Omental fat pad (tissue), 4 donors: Measurements from ENCODE around the gene KRT1. TPM values are rescaled to one million over a fixed set of nuclear protein-coding genes. Genes with fewer than 3 reads are reported as not detected.

Source experiments
- ATAC-seq: fragments of 150-250 bp; one replicate; pipeline ENCODE4 v1.9.1; 2016; ENCODE audit warnings: mild to moderate bottlenecking, moderate library complexity; ENCODE audit not compliant: low FRiP score
- DNase-seq: peaks from one replicate; pipeline ENCODE4 v3.0.0-alpha.2; 2019; ENCODE audit warnings: low spot score
- total RNA-seq, 4 donors: library from RNA; depleted of rRNA; stranded (reverse); fragments of >200 nt; gene quantifications; one replicate each; pipeline ENCODE4 v1.1.0, GENCODE V29; 2016
- TF ChIP-seq, protein P1 (sequence below), 3 donors: fragments of 450-650 bp; IDR thresholded peaks; one replicate each; pipeline ENCODE4 v1.5.1; 2016 to 2017; ENCODE audit warnings: antibody characterized with exemption in 3 of 3, mild to moderate bottlenecking in 3 of 3, moderate library complexity in 2 of 3

The KRT1 gene
- total RNA-seq, 4 donors from 2014 or later, result 0.47 TPM; not detected in 3

DNA sequence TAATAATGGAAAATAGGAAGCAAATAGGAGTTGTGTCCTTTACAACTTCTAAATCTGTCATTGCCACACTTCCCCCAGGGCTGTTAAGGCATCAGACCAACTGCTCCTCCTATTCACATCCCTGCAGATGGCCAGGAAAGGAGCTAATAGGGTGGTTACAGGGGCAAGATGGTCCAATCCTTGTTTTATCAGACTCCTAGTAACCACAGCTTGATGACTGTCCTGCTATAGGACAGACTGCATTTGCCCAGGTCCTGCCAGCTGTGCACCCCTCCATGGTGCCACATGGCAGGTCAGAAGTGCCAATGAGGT lies 17.3 kb downstream of the KRT1 start:
- ATAC-seq, result no peak
- TF ChIP-seq, protein P1, sequence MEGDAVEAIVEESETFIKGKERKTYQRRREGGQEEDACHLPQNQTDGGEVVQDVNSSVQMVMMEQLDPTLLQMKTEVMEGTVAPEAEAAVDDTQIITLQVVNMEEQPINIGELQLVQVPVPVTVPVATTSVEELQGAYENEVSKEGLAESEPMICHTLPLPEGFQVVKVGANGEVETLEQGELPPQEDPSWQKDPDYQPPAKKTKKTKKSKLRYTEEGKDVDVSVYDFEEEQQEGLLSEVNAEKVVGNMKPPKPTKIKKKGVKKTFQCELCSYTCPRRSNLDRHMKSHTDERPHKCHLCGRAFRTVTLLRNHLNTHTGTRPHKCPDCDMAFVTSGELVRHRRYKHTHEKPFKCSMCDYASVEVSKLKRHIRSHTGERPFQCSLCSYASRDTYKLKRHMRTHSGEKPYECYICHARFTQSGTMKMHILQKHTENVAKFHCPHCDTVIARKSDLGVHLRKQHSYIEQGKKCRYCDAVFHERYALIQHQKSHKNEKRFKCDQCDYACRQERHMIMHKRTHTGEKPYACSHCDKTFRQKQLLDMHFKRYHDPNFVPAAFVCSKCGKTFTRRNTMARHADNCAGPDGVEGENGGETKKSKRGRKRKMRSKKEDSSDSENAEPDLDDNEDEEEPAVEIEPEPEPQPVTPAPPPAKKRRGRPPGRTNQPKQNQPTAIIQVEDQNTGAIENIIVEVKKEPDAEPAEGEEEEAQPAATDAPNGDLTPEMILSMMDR (IDR thresholded peaks at IDR 0.05), result no peak

DNA sequence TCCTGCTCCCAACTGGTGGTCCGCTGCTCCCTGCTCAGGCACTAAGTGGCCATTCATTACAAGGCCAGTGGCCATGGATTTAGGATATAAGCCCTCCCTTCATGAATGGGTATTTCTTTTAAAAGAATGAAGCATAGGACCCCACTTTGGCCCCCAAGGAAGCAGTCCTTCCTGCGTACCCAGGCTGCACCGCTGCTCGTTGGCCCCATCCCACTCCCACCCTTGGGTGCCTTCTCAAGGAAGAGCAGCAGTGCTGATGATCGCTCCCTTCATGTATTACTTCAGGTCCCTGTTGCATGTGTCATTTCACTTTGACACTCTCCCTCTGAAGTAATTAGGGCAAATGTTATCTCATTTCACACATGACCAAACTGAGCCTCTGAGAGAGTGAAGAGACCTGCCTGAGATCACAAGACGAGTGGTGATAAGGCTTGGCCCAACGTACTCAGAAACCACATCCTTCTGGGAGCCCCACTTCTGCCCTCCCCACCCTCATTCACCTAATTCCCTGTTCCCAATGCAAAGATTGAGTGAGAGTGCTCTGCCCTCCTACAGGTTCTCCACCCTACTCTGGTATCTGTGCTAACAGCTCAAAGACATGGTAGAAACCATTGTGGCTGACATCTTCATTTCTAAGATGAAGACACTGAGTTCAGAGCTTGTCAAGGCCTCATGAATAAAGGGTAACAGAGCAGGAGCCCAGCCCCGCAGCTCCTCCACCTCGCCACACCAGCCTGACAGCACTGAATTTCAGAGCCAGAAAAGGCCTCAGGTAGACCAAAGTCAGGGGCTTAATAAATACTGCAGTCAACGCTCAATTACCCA lies 17.9 kb downstream of the KRT1 start:
- TF ChIP-seq, protein P1 (IDR thresholded peaks at IDR 0.05), result no peak
- no peak for ATAC-seq
- no peak for DNase-seq

More for the DNA sequence above, 17.3 kb downstream of the KRT1 start:
- DNase-seq, result no peak

DNA sequence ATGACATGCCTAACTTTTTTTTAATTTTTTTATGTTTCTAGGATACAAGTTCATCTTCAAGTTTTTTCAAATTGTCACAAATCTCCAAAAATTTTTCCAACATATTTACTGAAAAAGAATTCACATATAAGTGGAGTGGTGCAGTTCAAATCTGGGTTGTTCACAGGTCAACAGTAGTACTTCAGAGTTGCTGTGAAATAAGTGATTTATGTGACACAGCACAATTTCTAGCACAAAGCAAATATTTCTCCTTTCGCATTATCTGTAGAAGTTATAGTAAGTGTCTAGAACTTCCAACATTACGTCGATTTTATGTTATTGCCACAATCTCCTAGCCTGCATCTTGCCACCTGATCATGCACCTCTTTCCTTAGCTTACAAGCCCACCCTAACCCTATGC lies 18.5 kb downstream of the KRT1 start:
- ATAC-seq (no peak), DNase-seq (no peak)
- TF ChIP-seq, protein P1 (IDR thresholded peaks at IDR 0.05), result no peak

DNA sequence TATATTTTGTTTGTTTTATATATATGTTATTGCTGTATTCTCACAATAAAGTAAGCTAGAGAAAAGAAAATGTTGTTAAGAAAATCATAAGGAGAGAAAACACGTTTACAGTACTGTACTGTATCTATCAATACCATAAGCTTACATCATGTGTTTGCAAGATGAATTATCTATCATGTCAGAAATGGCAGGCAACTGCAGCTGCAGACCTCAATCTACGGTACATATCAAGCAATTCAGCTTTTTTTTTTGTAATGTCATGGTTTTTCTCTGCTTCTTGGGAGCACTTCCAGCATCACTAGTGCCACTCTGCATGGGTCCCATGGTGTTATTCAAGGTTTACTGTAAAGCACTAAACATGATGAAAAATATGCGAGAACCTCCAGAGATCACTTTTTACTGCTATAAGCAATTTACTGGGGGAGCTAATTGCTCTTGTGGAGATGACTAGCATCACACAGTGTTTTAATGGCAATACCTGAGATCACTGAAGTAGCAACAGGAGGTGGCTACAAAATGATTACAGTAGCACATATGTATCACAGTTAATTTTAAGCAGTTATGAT lies 19.2 kb downstream of the KRT1 start:
- ATAC-seq (no peak), DNase-seq (no peak)
- TF ChIP-seq, protein P1 (IDR thresholded peaks at IDR 0.05), result no peak

DNA sequence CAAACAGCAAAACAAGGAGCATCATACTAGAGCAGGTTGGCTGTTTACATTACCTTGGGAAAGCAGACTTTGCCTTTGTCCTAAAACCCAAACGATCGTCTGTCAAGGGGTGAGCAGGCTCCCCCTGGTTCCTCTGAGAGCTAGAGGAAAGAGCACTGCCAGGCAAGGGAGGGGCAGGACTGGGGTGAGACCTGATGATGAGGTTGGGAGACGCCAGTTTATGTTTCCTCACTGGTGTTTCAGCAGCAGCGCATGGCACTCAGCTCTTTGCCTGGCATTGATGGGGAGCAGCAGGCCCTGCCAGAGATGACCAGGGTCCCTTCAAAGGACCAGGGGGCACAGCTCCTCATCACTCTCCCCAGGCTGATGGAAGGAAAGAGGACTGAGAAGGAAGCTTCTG lies 20.3 kb downstream of the KRT1 start:
- TF ChIP-seq, protein P1 (IDR thresholded peaks at IDR 0.05), result no peak
- no peak for ATAC-seq
- no peak for DNase-seq

DNA sequence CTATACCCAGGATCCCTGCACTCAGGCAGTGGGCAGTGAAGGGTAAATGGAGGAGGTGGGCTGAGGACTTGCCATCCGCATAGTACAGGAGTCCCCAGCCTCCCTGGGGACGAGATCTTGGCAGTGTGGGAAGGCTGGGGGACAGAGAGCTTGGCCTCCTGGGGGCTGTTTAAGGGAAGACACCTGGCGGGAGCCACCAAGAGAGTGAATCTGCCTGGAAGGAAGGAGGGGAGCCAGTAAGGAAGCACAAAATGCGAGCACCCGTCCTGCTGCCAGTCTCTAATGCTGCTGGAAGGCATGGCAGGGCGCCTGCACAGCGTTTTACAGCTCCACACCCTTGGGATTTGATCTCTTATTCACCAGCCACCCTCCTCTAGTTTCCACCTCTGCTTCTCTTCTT lies 20.8 kb downstream of the KRT1 start:
- TF ChIP-seq, protein P1 (IDR thresholded peaks at IDR 0.05), result no peak
- ATAC-seq (no peak), DNase-seq (no peak)

DNA sequence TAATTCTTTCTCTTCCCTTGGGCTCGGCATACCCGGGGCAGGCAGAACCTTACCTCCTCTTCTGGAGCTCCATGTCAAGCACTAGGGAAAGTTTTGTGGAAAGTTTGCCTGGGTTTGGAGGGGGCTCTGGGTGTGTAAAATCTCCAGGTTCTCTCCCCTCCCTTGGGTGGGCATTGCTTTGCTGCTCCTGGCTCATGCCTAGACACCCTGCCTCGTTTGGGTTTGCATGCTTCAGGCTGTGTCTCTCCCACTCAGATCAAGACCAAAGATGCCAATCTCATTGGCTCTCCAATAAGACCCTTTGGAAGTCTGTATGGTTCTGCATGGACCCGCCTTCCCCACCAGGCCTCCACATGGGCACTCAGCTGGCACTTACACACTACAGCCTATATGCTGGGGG lies 22.0 kb downstream of the KRT1 start:
- TF ChIP-seq, protein P1 (IDR thresholded peaks at IDR 0.05), result no peak
- ATAC-seq (no peak), DNase-seq (no peak)
